Measurements from ENCODE around the gene ATP5MC3. TPM values are rescaled to one million over a fixed set of nuclear protein-coding genes. Genes with fewer than 3 reads are reported as not detected.

ATP5MC3 gene
- total RNA-seq, 4 donors from 2014 or later, result 36.5 to 84.5 (median 61.1) TPM

GRCh38 chr2:175152242-175152641, 29.3 kb downstream of the ATP5MC3 start:
- Histone ChIP-seq H3K4me1 (peaks cover 0 to 2% of the 10 kb centered on the region in 2 donors), H3K9me3 (no peaks in the 10 kb centered on the region), H3K36me3 (no peaks in the 10 kb centered on the region), H3K27ac (no peak overlapping the region), H3K27me3 (no peaks in the 10 kb centered on the region), H3K4me3 (no peak overlapping the region)
- no peak for TF ChIP-seq POLR2A (IDR thresholded peaks at IDR 0.05)
- TF ChIP-seq, protein P1, sequence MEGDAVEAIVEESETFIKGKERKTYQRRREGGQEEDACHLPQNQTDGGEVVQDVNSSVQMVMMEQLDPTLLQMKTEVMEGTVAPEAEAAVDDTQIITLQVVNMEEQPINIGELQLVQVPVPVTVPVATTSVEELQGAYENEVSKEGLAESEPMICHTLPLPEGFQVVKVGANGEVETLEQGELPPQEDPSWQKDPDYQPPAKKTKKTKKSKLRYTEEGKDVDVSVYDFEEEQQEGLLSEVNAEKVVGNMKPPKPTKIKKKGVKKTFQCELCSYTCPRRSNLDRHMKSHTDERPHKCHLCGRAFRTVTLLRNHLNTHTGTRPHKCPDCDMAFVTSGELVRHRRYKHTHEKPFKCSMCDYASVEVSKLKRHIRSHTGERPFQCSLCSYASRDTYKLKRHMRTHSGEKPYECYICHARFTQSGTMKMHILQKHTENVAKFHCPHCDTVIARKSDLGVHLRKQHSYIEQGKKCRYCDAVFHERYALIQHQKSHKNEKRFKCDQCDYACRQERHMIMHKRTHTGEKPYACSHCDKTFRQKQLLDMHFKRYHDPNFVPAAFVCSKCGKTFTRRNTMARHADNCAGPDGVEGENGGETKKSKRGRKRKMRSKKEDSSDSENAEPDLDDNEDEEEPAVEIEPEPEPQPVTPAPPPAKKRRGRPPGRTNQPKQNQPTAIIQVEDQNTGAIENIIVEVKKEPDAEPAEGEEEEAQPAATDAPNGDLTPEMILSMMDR (IDR thresholded peaks at IDR 0.05), result no peak
- no peak for DNase-seq
- intact Hi-C loops (cut with DNase I; ENCODE audit: low total_unique reads), result no loop called here

DNA sequence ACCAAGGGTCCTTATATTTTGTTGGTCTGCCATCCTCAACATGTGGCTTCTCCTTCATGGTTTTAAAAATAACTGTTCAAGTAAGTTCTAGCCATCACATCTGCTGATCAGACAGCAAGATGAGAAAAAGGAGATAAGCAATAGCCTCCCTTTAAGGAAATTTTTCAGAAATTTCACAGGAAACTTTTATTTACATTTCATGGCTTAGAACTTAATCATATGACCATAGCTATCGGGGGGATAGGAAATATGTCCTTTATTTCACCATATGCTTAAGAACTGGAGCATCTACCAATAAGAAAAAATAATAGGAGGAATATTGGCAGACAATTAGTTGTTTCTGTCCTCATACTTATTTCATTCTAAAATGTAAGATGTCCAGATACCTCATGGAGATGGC, 29.7 kb downstream of the ATP5MC3 start:
- Histone ChIP-seq H3K4me3 (no peak overlapping the region), H3K27ac (no peak overlapping the region), H3K9me3 (no peaks in the 10 kb centered on the region), H3K4me1 (no peaks in the 10 kb centered on the region), H3K36me3 (no peaks in the 10 kb centered on the region), H3K27me3 (no peaks in the 10 kb centered on the region)
- TF ChIP-seq POLR2A (IDR thresholded peaks at IDR 0.05), result no peak
- TF ChIP-seq, protein P1 (IDR thresholded peaks at IDR 0.05), result no peak
- intact Hi-C loops (cut with DNase I; ENCODE audit: low total_unique reads), result no loop called here
- no peak for DNase-seq

DNA sequence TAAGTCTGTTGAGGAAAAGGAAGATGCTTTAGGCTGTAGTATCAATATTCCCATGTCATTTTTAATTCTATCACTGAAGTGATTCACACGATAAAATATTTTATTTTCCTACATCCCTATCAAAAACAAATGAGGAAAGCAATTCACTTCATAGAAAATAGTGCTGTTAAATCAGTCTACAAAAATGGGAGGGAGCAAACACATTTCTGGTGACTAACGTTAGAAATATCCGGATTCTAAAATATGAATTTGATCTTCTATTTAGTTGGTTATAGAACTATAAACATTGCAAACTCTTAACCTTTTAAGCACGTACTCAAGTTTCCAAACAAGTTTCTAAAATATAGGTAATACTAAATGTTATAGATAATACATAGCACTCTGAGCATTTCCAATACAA, 34.3 kb downstream of the ATP5MC3 start:
- DNase-seq, result no peak
- Histone ChIP-seq H3K27me3 (no peaks in the 10 kb centered on the region), H3K4me1 (no peaks in the 10 kb centered on the region), H3K4me3 (no peak overlapping the region), H3K36me3 (no peaks in the 10 kb centered on the region), H3K9me3 (no peaks in the 10 kb centered on the region), H3K27ac (no peak overlapping the region)
- TF ChIP-seq POLR2A (IDR thresholded peaks at IDR 0.05), result no peak
- TF ChIP-seq, protein P1 (IDR thresholded peaks at IDR 0.05), result no peak
- intact Hi-C loops (cut with DNase I; ENCODE audit: low total_unique reads), result no loop called here

- Histone ChIP-seq H3K4me3 (no peak overlapping the region), H3K36me3 (no peaks in the 10 kb centered on the region), H3K27ac (no peak overlapping the region), H3K4me1 (no peaks in the 10 kb centered on the region), H3K9me3 (no peaks in the 10 kb centered on the region), H3K27me3 (no peaks in the 10 kb centered on the region)
- intact Hi-C loops (cut with DNase I; ENCODE audit: low total_unique reads), result no loop called here
- TF ChIP-seq, protein P1 (IDR thresholded peaks at IDR 0.05), result no peak
- no peak for TF ChIP-seq POLR2A (IDR thresholded peaks at IDR 0.05)
- DNase-seq, result no peak
Measured at GRCh38 chr2:175143678-175144077, 37.8 kb downstream of the ATP5MC3 start.

DNA sequence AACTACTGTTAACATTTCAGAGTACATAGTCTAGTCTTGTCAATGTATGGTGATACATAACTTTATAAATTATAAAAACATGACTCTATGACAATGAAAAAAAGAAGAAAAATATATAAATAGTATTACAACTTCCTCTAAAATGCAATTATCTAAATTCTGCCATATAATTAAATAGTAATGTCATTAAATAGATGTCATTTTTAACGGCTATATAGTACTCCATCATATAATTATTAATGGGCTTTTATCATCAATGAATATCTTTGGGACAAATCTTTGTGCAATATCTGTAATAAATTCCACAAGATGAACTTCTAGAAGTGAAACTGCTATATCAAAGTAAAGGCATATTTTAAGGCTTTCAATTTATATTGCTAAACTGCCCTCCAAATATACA, 38.3 kb downstream of the ATP5MC3 start:
- intact Hi-C loops (cut with DNase I; ENCODE audit: low total_unique reads), result no loop called here
- DNase-seq, result no peak
- no peaks in the 10 kb centered on the region for H3K9me3 ChIP-seq
- no peak overlapping the region for H3K27ac ChIP-seq
- TF ChIP-seq POLR2A (IDR thresholded peaks at IDR 0.05), result no peak
- TF ChIP-seq, protein P1 (IDR thresholded peaks at IDR 0.05), result no peak
- no peaks in the 10 kb centered on the region for H3K36me3 ChIP-seq
- H3K4me1 ChIP-seq, result no peaks in the 10 kb centered on the region
- no peak overlapping the region for H3K4me3 ChIP-seq
- no peaks in the 10 kb centered on the region for H3K27me3 ChIP-seq

Data from uterus (tissue), 4 donors.